HepG2 (cell line): ENCODE results near the gene PRKN. TPM values are rescaled to one million over a fixed set of nuclear protein-coding genes. Genes with fewer than 3 reads are reported as not detected.
A peak's percentile ranks its signal among the peaks of the same experiment; 100 is the strongest.

Source experiments
- ATAC-seq: fragments of 200-7000 bp; cut with Tn5 transposase; 3 replicates; pipeline ENCODE4 v1.9.1; 2020; ENCODE audit warnings: mild to moderate bottlenecking, moderate library complexity
- BruUV-seq: library from RNA; stranded (reverse); fragments of 400-500 nt; replicated peaks from 2 replicates; lab custom pipeline; 2021; lab: Mats Ljungman, UMichigan
- CTCF ChIA-PET: fragments of 300-600 bp; formaldehyde crosslinking; extraction: SDS; loops from one replicate; lab custom pipeline; 2021; ENCODE audit warnings: low total read pairs, inconsistent platforms, low intra/inter-chr PET ratio; lab: Yijun Ruan, JAX
- POLR2A ChIA-PET: fragments of 350-600 bp; sonication (Branson Sonifier 250); formaldehyde crosslinking; loops from one replicate; lab custom pipeline; 2020; ENCODE audit warnings: antibody characterized with exemption, inconsistent platforms; lab: Yijun Ruan, JAX
- DNase-seq: peaks from one replicate; pipeline ENCODE4 v3.0.0-alpha.2; 2015; ENCODE audit warnings: low spot score
- FAIRE-seq: peaks from 3 replicates; lab custom pipeline; 2011; peaks lifted over from hg19 to GRCh38; lab: Jason Lieb, UNC
- H2AFZ ChIP-seq: one replicate; pipeline ENCODE4 v1.6.1; 2011; ENCODE audit warnings: low read length, inconsistent platforms
- H3K27ac ChIP-seq: fragments of 300-600 bp; 3 replicates; pipeline ENCODE4 v1.8.0; 2011; ENCODE audit warnings: mixed run types, mild to moderate bottlenecking, mixed read lengths, low read length, inconsistent platforms; ENCODE audit not compliant: insufficient read depth; ENCODE audit errors: extremely low read length
- H3K27me3 ChIP-seq, 2 experiments: fragments of 200-600 bp in 1 of 2; 2 replicates in 1 of 2; 3 replicates in 1 of 2; pipeline versions ENCODE4 v1.6.0 to v1.8.0; 2011; ENCODE audit warnings: low read length in 2 of 2, mild to moderate bottlenecking in 2 of 2, moderate library complexity in 2 of 2, inconsistent platforms in 1 of 2; ENCODE audit not compliant: insufficient read depth in 2 of 2, control insufficient read depth in 1 of 2
- H3K36me3 ChIP-seq, 2 experiments: fragments of 200-600 bp in 1 of 2; replicated peaks in 1 of 2; 2 replicates in 1 of 2; 3 replicates in 1 of 2; pipeline versions ENCODE4 v1.5.1 to v1.8.0; 2011; ENCODE audit warnings: low read length in 2 of 2, inconsistent platforms in 1 of 2; ENCODE audit not compliant: insufficient read depth in 2 of 2, control insufficient read depth in 1 of 2
- H3K4me1 ChIP-seq: 2 replicates; pipeline ENCODE4 v1.5.1; 2012; ENCODE audit warnings: low read length, inconsistent platforms; ENCODE audit not compliant: insufficient read depth
- H3K4me2 ChIP-seq: 2 replicates; pipeline ENCODE4 v1.6.0; 2011; ENCODE audit warnings: low read depth, low read length, inconsistent platforms
- H3K4me3 ChIP-seq, 3 experiments: fragments of 200-600 bp in 1 of 3; sonication (generic), shearing (Covaris generic) in 1 of 3; replicated peaks in 1 of 3; 2 replicates each; pipeline ENCODE4 v1.5.1; 2011 to 2016; ENCODE audit warnings: low read length in 3 of 3, inconsistent platforms in 2 of 3, low read depth in 2 of 3, mild to moderate bottlenecking in 2 of 3, control low read depth in 1 of 3, mixed read lengths in 1 of 3; ENCODE audit not compliant: insufficient read depth in 1 of 3
- H3K79me2 ChIP-seq: one replicate; pipeline ENCODE4 v1.6.1; 2011; ENCODE audit warnings: low read length, inconsistent platforms; ENCODE audit not compliant: insufficient read depth
- H3K9ac ChIP-seq: 2 replicates; pipeline ENCODE4 v1.6.0; 2011; ENCODE audit warnings: mild to moderate bottlenecking, low read depth, low read length, inconsistent platforms; ENCODE audit not compliant: insufficient read depth
- H3K9me3 ChIP-seq: 2 replicates; pipeline ENCODE4 v1.5.1; 2012; ENCODE audit warnings: mild to moderate bottlenecking, low read length
- H4K20me1 ChIP-seq: 2 replicates; pipeline ENCODE4 v1.6.0; 2011; ENCODE audit warnings: inconsistent platforms, mild to moderate bottlenecking, low read length, moderate library complexity; ENCODE audit not compliant: insufficient read depth
- ARHGAP35 ChIP-seq: sonication (generic); formaldehyde crosslinking; IDR thresholded peaks from 2 replicates; pipeline ENCODE4 v1.9.0; 2022; ENCODE audit warnings: mild to moderate bottlenecking, inconsistent platforms, moderate library complexity, missing genetic modification reagents, borderline replicate concordance
- CREB1 ChIP-seq, 2 experiments: fragments of 450-650 bp in 1 of 2; IDR thresholded peaks; 2 replicates each; pipeline ENCODE4 v1.6.1; 2016 to 2017; ENCODE audit warnings: control low read depth in 1 of 2, mild to moderate bottlenecking in 1 of 2, missing compliant biosample characterization in 1 of 2, missing genetic modification characterization in 1 of 2
- CTCF ChIP-seq: sonication (generic); formaldehyde crosslinking; IDR thresholded peaks from 2 replicates; pipeline ENCODE4 v1.5.0; 2020; ENCODE audit warnings: mild to moderate bottlenecking, missing genetic modification reagents, moderate library complexity
- DMAP1 ChIP-seq: IDR thresholded peaks from 2 replicates; pipeline ENCODE4 v1.6.1; 2016
- DR1 ChIP-seq: sonication (generic); formaldehyde crosslinking; IDR thresholded peaks from 2 replicates; pipeline ENCODE4 v1.8.0; 2021; ENCODE audit warnings: mild to moderate bottlenecking, missing genetic modification reagents, inconsistent platforms
- EEA1 ChIP-seq: sonication (generic); formaldehyde crosslinking; IDR thresholded peaks from 2 replicates; pipeline ENCODE4 v1.5.1; 2020; ENCODE audit warnings: mild to moderate bottlenecking, missing genetic modification reagents, borderline replicate concordance
- FOXK2 ChIP-seq: fragments of 450-650 bp; IDR thresholded peaks from 2 replicates; pipeline ENCODE4 v1.6.1; 2016
- HMG20A ChIP-seq: IDR thresholded peaks from 2 replicates; pipeline ENCODE4 v1.6.1; 2016; ENCODE audit warnings: borderline replicate concordance
- JUNB ChIP-seq: sonication (generic); formaldehyde crosslinking; IDR thresholded peaks from 2 replicates; pipeline ENCODE4 v1.8.0; 2022; ENCODE audit warnings: missing genetic modification reagents, mild to moderate bottlenecking, borderline replicate concordance
- RARG ChIP-seq: sonication (generic); formaldehyde crosslinking; IDR thresholded peaks from 2 replicates; pipeline ENCODE4 v1.4.0; 2020; ENCODE audit warnings: low read depth, mild to moderate bottlenecking, missing genetic modification reagents
- SAP130 ChIP-seq: IDR thresholded peaks from 2 replicates; pipeline ENCODE4 v1.6.1; 2016; ENCODE audit warnings: low read depth
- STAG1 ChIP-seq: sonication (generic); formaldehyde crosslinking; IDR thresholded peaks from 2 replicates; pipeline ENCODE4 v1.4.0; 2020; ENCODE audit warnings: missing genetic modification reagents
- ZBTB14 ChIP-seq: sonication (generic); formaldehyde crosslinking; IDR thresholded peaks from 2 replicates; pipeline ENCODE4 v1.4.0; 2020; ENCODE audit warnings: missing genetic modification reagents
- ZNF121 ChIP-seq: sonication (generic); formaldehyde crosslinking; IDR thresholded peaks from 2 replicates; pipeline ENCODE4 v1.5.0; 2020; ENCODE audit warnings: mild to moderate bottlenecking, missing genetic modification reagents
- ZNF256 ChIP-seq: sonication (generic); formaldehyde crosslinking; conservative IDR thresholded peaks from 2 replicates; pipeline ENCODE4 v1.4.0; 2020; ENCODE audit warnings: missing genetic modification reagents
- ZNF564 ChIP-seq: sonication (generic); formaldehyde crosslinking; IDR thresholded peaks from 2 replicates; pipeline ENCODE4 v1.8.1; 2023; ENCODE audit warnings: mild to moderate bottlenecking, missing genetic modification reagents
- ZNF7 ChIP-seq: IDR thresholded peaks from 2 replicates; pipeline ENCODE4 v1.6.1; 2016; ENCODE audit warnings: missing biosample characterization, missing genetic modification reagents
- WGBS: methylation state at CpG from one replicate; pipeline ENCODE4 v1.1.6; 2017; ENCODE audit warnings: low lambda C conversion rate; 5-methylcytosine and 5-hydroxymethylcytosine counted together
- in situ Hi-C: cut with HindIII; loops from 2 replicates; pipeline ENCODE4 v1.10.0; 2017; ENCODE audit warnings: low pct_unique_long_range_greater_than_20kb; ENCODE audit not compliant: extremely low pct_ligation_motif_present
- intact Hi-C: fragments of 100-400 bp; cut with micrococcal nuclease; formaldehyde crosslinking; loops from one replicate; pipeline ENCODE4 v1.10.0; 2022; ENCODE audit not compliant: unreplicated experiment
- polyA plus RNA-seq, 8 experiments: library from polyadenylated mRNA; depleted of rRNA in 3 of 8; stranded (reverse) in 7 of 8; unstranded in 1 of 8; fragments of >200 nt; fragmentation: Illumina TruSeq in 4 of 8; extraction: Trizol in 4 of 8; gene quantifications; 2 replicates each; pipeline versions ENCODE4 v1.2.1 to v1.2.3, GENCODE V29; 2011 to 2016; ENCODE audit warnings: low read depth in 4 of 8, missing spikeins in 1 of 8, mixed read lengths in 1 of 8; ENCODE audit not compliant: insufficient read depth in 1 of 8
- total RNA-seq, 5 experiments: library from RNA; depleted of rRNA; stranded (reverse); fragments of >200 nt; fragmentation: Illumina TruSeq; extraction: Trizol; gene quantifications; 2 replicates each; pipeline ENCODE4 v1.2.3, GENCODE V29; 2016; ENCODE audit warnings: low read depth in 1 of 5

The PRKN gene
- total and polyA plus RNA-seq, 2 of the 13 experiments (the other 11 are each of a cell fraction or from before 2014, with no cell fraction given): 0.31 to 0.44 TPM

GRCh38 chr6:161429921-161430490 is 1297.6 kb downstream of the PRKN start:
- DNase-seq: no peak
- ChIA-PET POLR2A (no interaction called here), CTCF (no interaction called here)
- ATAC-seq: peak; percentile 56
- H3K9me3 ChIP-seq: no peaks in the 10 kb centered on the region
- TF ChIP-seq ZBTB14 (CRISPR knock-in tag) (no peak), HMG20A (CRISPR knock-in tag) (no peak), ZNF256 (no peak), STAG1 (peak; percentile 45), CTCF (peak; percentile 57)
- H3K27ac ChIP-seq: no peak overlapping the region
- H3K9ac ChIP-seq: no peak overlapping the region
- H3K36me3 ChIP-seq: no peaks in the 10 kb centered on the region
- no peak overlapping the region for H3K4me2 ChIP-seq
- H2AFZ ChIP-seq: no peak overlapping the region
- 24% methylated on average over 3 of the region's 3 CpGs for WGBS
- no peak overlapping the region for H3K4me3 ChIP-seq
- no TSS peak for BruUV-seq
- H3K79me2 ChIP-seq: no peaks in the 10 kb centered on the region
- peaks cover 0 to 4% of the 10 kb centered on the region in 2 experiments; a peak in 1 of 5 replicates for H3K27me3 ChIP-seq
- intact Hi-C loops (no loop called here), in situ Hi-C loops (no loop called here)
- H3K4me1 ChIP-seq: no peaks in the 10 kb centered on the region
- no peak for FAIRE-seq
- no peaks in the 10 kb centered on the region for H4K20me1 ChIP-seq

GRCh38 chr6:161424421-161424820 is 1303.1 kb downstream of the PRKN start:
- DNase-seq (no peak), ATAC-seq (no peak), FAIRE-seq (no peak)
- POLR2A ChIA-PET: no interaction called here
- Histone ChIP-seq H3K4me1 (no peaks in the 10 kb centered on the region), H2AFZ (no peak overlapping the region), H3K9ac (no peak overlapping the region), H4K20me1 (no peaks in the 10 kb centered on the region), H3K4me3 (no peak overlapping the region), H3K36me3 (no peaks in the 10 kb centered on the region), H3K27me3 (no peaks in the 10 kb centered on the region), H3K79me2 (no peaks in the 10 kb centered on the region), H3K27ac (no peak overlapping the region), H3K4me2 (no peak overlapping the region), H3K9me3 (no peaks in the 10 kb centered on the region)
- intact Hi-C loops (no loop called here), in situ Hi-C loops (no loop called here)
- CTCF ChIA-PET: no interaction called here
- BruUV-seq: no TSS peak
- TF ChIP-seq FOXK2 (no peak), EEA1 (CRISPR knock-in tag) (no peak), DR1 (CRISPR knock-in tag) (no peak), RARG (CRISPR knock-in tag) (no peak), JUNB (no peak), ZNF121 (CRISPR knock-in tag) (no peak), ZNF7 (CRISPR knock-in tag) (no peak), ZNF564 (CRISPR knock-in tag) (no peak), SAP130 (CRISPR knock-in tag) (no peak), DMAP1 (CRISPR knock-in tag) (no peak), CREB1 (IDR thresholded peaks at IDR 0.05) (no peak), CREB1 (CRISPR knock-in tag; IDR thresholded peaks at IDR 0.05) (no peak), ARHGAP35 (CRISPR knock-in tag) (no peak)
